Activated CD8-positive, alpha-beta memory T cell treated with anti-CD3 and anti-CD28 coated beads for 4 hours (primary cell): Measurements from ENCODE around the gene YTHDC1.
"Not testable (repeated sequence)": the region's sequence is repeated elsewhere in the genome, so short reads cannot be mapped to it uniquely, and the experiment has no call there.

Experiments used
- DNase-seq, 2 donors: peaks; one replicate each; pipeline ENCODE4 v3.0.0-alpha.2; 2020; ENCODE audit warnings: low read depth in 2 of 2

Gene YTHDC1

GRCh38 chr4:68349649-68350360 lies at the start of gene YTHDC1:
Gene YTHDC1 (minus strand): TSS chr4:68350090. CDS start chr4:68349753, 337 bp downstream.
- peak; percentile 91 for DNase-seq

- DNase-seq = no peak
Measured at GRCh38 chr4:68399306-68399705, 49.4 kb upstream of the YTHDC1 start.

GRCh38 chr4:68396756-68397155 lies 46.9 kb upstream of the YTHDC1 start:
- DNase-seq = no peak

- no peak for DNase-seq
Measured at GRCh38 chr4:68391436-68391835, 41.5 kb upstream of the YTHDC1 start.

GRCh38 chr4:68390205-68390935 lies 40.5 kb upstream of the YTHDC1 start:
- DNase-seq = no peak

GRCh38 chr4:68389386-68389913 lies 39.6 kb upstream of the YTHDC1 start:
- not testable (repeated sequence) for DNase-seq

- no peak for DNase-seq
Measured at GRCh38 chr4:68388347-68388865, 38.5 kb upstream of the YTHDC1 start.

- no peak for DNase-seq
Measured at GRCh38 chr4:68385267-68385666, 35.4 kb upstream of the YTHDC1 start.

GRCh38 chr4:68383115-68383514 lies 33.2 kb upstream of the YTHDC1 start:
- DNase-seq = no peak

- no peak for DNase-seq
Measured at GRCh38 chr4:68378226-68378625, 28.3 kb upstream of the YTHDC1 start.

- DNase-seq = no peak
Measured at GRCh38 chr4:68375667-68376559, 26.0 kb upstream of the YTHDC1 start.

GRCh38 chr4:68373513-68373912 lies 23.6 kb upstream of the YTHDC1 start:
- DNase-seq = no peak

- no peak for DNase-seq
Measured at GRCh38 chr4:68372588-68372987, 22.7 kb upstream of the YTHDC1 start.

- no peak for DNase-seq
Measured at GRCh38 chr4:68369142-68369805, 19.4 kb upstream of the YTHDC1 start.

GRCh38 chr4:68368691-68369131 lies 18.8 kb upstream of the YTHDC1 start:
- no peak for DNase-seq

- no peak for DNase-seq
Measured at GRCh38 chr4:68367835-68368234, 17.9 kb upstream of the YTHDC1 start.

GRCh38 chr4:68366600-68366999 lies 16.7 kb upstream of the YTHDC1 start:
- DNase-seq = no peak

- DNase-seq = no peak
Measured at GRCh38 chr4:68365068-68365467, 15.2 kb upstream of the YTHDC1 start.

GRCh38 chr4:68361146-68361589 lies 11.3 kb upstream of the YTHDC1 start:
- DNase-seq = no peak

- DNase-seq = no peak
Measured at GRCh38 chr4:68360231-68360968, 10.5 kb upstream of the YTHDC1 start.
